ENCODE measurements around the gene VPS13D.

Gene VPS13D

GRCh38 chr1:12490532-12491142 lies 260.8 kb downstream of the VPS13D start:
- TF ChIP-seq MAX (IDR thresholded peaks at IDR 0.05) = no peak
- TF ChIP-seq RAD21 (IDR thresholded peaks at IDR 0.05; ENCODE audit: low read depth) = no peak
- no peak for TF ChIP-seq FOXM1 (IDR thresholded peaks at IDR 0.05; ENCODE audit: borderline replicate concordance, low read depth)
- TF ChIP-seq CREB1 (IDR thresholded peaks at IDR 0.05; ENCODE audit: low read depth) = no peak
- no peak for TF ChIP-seq USF1 (IDR thresholded peaks at IDR 0.05)
- no peak for TF ChIP-seq YY1 (IDR thresholded peaks at IDR 0.05; ENCODE audit: low read depth)
- no peak for TF ChIP-seq EP300 (IDR thresholded peaks at IDR 0.05; ENCODE audit: borderline replicate concordance)
- no peak for TF ChIP-seq NFIC (IDR thresholded peaks at IDR 0.05)
- no peak for TF ChIP-seq TEAD4 (IDR thresholded peaks at IDR 0.05)

GRCh38 chr1:12491656-12492055 lies 261.8 kb downstream of the VPS13D start:
- TF ChIP-seq USF1 (IDR thresholded peaks at IDR 0.05) = no peak
- TF ChIP-seq CREB1 (IDR thresholded peaks at IDR 0.05; ENCODE audit: low read depth) = no peak
- TF ChIP-seq ZBTB7A (IDR thresholded peaks at IDR 0.05; ENCODE audit: low read depth) = no peak
- no peak for TF ChIP-seq EGR1 (IDR thresholded peaks at IDR 0.05)
- no peak for TF ChIP-seq RAD21 (IDR thresholded peaks at IDR 0.05; ENCODE audit: low read depth)
- no peak for TF ChIP-seq EP300 (IDR thresholded peaks at IDR 0.05; ENCODE audit: borderline replicate concordance)
- no peak for TF ChIP-seq REST (IDR thresholded peaks at IDR 0.05; ENCODE audit: low read depth)
- TF ChIP-seq TEAD4 (IDR thresholded peaks at IDR 0.05) = no peak
- TF ChIP-seq CEBPB (IDR thresholded peaks at IDR 0.05) = no peak
- no peak for TF ChIP-seq TAF1 (IDR thresholded peaks at IDR 0.05; ENCODE audit: low read depth)
- TF ChIP-seq YY1 (IDR thresholded peaks at IDR 0.05; ENCODE audit: low read depth) = no peak
- no peak for TF ChIP-seq TCF12 (IDR thresholded peaks at IDR 0.05; ENCODE audit: low read depth)

GRCh38 chr1:12495725-12496124 lies 265.9 kb downstream of the VPS13D start:
- TF ChIP-seq EP300 (IDR thresholded peaks at IDR 0.05; ENCODE audit: borderline replicate concordance) = no peak
- no peak for TF ChIP-seq ZBTB7A (IDR thresholded peaks at IDR 0.05; ENCODE audit: low read depth)
- TF ChIP-seq MAX (IDR thresholded peaks at IDR 0.05) = no peak
- no peak for TF ChIP-seq EGR1 (IDR thresholded peaks at IDR 0.05)
- TF ChIP-seq USF1 (IDR thresholded peaks at IDR 0.05) = no peak
- no peak for TF ChIP-seq CREB1 (IDR thresholded peaks at IDR 0.05; ENCODE audit: low read depth)
- TF ChIP-seq REST (IDR thresholded peaks at IDR 0.05; ENCODE audit: low read depth) = no peak
- TF ChIP-seq NFIC (IDR thresholded peaks at IDR 0.05) = no peak

GRCh38 chr1:12496154-12496961 lies 266.5 kb downstream of the VPS13D start:
- TF ChIP-seq TEAD4 (IDR thresholded peaks at IDR 0.05) = no peak
- no peak for TF ChIP-seq ZBTB7A (IDR thresholded peaks at IDR 0.05; ENCODE audit: low read depth)
- TF ChIP-seq CREB1 (IDR thresholded peaks at IDR 0.05; ENCODE audit: low read depth) = no peak
- no peak for TF ChIP-seq USF1 (IDR thresholded peaks at IDR 0.05)
- no peak for TF ChIP-seq YY1 (IDR thresholded peaks at IDR 0.05; ENCODE audit: low read depth)
- no peak for TF ChIP-seq NFIC (IDR thresholded peaks at IDR 0.05)
- no peak for TF ChIP-seq RAD21 (IDR thresholded peaks at IDR 0.05; ENCODE audit: low read depth)
- TF ChIP-seq TAF1 (IDR thresholded peaks at IDR 0.05; ENCODE audit: low read depth) = no peak
- no peak for TF ChIP-seq TCF12 (IDR thresholded peaks at IDR 0.05; ENCODE audit: low read depth)
- TF ChIP-seq REST (IDR thresholded peaks at IDR 0.05; ENCODE audit: low read depth) = no peak
- TF ChIP-seq CEBPB (IDR thresholded peaks at IDR 0.05) = no peak
- TF ChIP-seq FOXM1 (IDR thresholded peaks at IDR 0.05; ENCODE audit: borderline replicate concordance, low read depth) = no peak
- no peak for TF ChIP-seq EP300 (IDR thresholded peaks at IDR 0.05; ENCODE audit: borderline replicate concordance)
